SK-N-SH (cell line): ENCODE measurements around the gene CLINT1. TPM values are rescaled to one million over a fixed set of nuclear protein-coding genes. Genes with fewer than 3 reads are reported as not detected.
"Not testable (repeated sequence)": the region's sequence is repeated elsewhere in the genome, so short reads cannot be mapped to it uniquely, and the experiment has no call there.

Experiments used
- CTCF ChIA-PET: fragments of 300-600, 350-600 bp; formaldehyde crosslinking; extraction: SDS; loops from one replicate; lab custom pipeline; 2021; lab: Yijun Ruan, JAX
- POLR2A ChIA-PET: fragments of 350-600 bp; sonication (Branson Sonifier 250); formaldehyde crosslinking; extraction: SDS; loops from one replicate; lab custom pipeline; 2020; ENCODE audit warnings: antibody characterized with exemption, inconsistent platforms; lab: Yijun Ruan, JAX
- DNase-seq: peaks from one replicate; pipeline ENCODE4 v3.0.0; 2012
- H2AFZ ChIP-seq: fragments of 200-600 bp; sonication (generic); 2 replicates; pipeline ENCODE4 v1.8.1; 2016; ENCODE audit warnings: antibody characterized with exemption, mild to moderate bottlenecking, low read depth
- H3F3A ChIP-seq: fragments of 200-600 bp; sonication (generic); replicated peaks from 2 replicates; pipeline ENCODE3; 2016; ENCODE audit warnings: antibody characterized with exemption, mild to moderate bottlenecking; ENCODE audit not compliant: insufficient read depth
- H3K27ac ChIP-seq, 2 experiments: fragments of 200-500 bp in 1 of 2; fragments of 200-600 bp in 1 of 2; sonication (Bioruptor generic) in 1 of 2; sonication (generic), shearing (Covaris generic) in 1 of 2; 2 replicates each; pipeline versions ENCODE4 v1.5.1 to v1.6.1; 2014 to 2016; ENCODE audit warnings: low read depth in 2 of 2, inconsistent platforms in 1 of 2, low read length in 1 of 2, mild to moderate bottlenecking in 1 of 2, mixed read lengths in 1 of 2
- H3K27me3 ChIP-seq: fragments of 200-600 bp; sonication (generic), shearing (Covaris generic); 2 replicates; pipeline ENCODE4 v1.6.1; 2016; ENCODE audit warnings: mixed run types; ENCODE audit not compliant: insufficient read depth
- H3K36me3 ChIP-seq, 2 experiments: fragments of 200-500 bp in 1 of 2; fragments of 200-600 bp in 1 of 2; sonication (Bioruptor generic) in 1 of 2; sonication (generic) in 1 of 2; replicated peaks in 1 of 2; 2 replicates each; pipeline versions ENCODE3 to v1.5.1; 2014 to 2016; ENCODE audit warnings: low read length in 1 of 2, mild to moderate bottlenecking in 1 of 2; ENCODE audit not compliant: insufficient read depth in 2 of 2, control insufficient read depth in 1 of 2
- H3K4me1 ChIP-seq, 2 experiments: fragments of 200-500 bp in 1 of 2; fragments of 200-600 bp in 1 of 2; sonication (Bioruptor generic) in 1 of 2; sonication (generic), shearing (Covaris generic) in 1 of 2; 2 replicates each; pipeline versions ENCODE4 v1.5.1 to v1.6.1; 2014 to 2016; ENCODE audit warnings: low read depth in 1 of 2, low read length in 1 of 2, mixed run types in 1 of 2; ENCODE audit not compliant: insufficient read depth in 2 of 2, control insufficient read depth in 1 of 2
- H3K4me2 ChIP-seq: fragments of 200-600 bp; sonication (generic), shearing (Covaris generic); 2 replicates; pipeline ENCODE4 v1.6.1; 2017; ENCODE audit warnings: mixed run types
- H3K4me3 ChIP-seq, 2 experiments: fragments of 200-500 bp in 1 of 2; fragments of 200-600 bp in 1 of 2; sonication (Bioruptor generic) in 1 of 2; sonication (generic), shearing (Covaris generic) in 1 of 2; 2 replicates each; pipeline versions ENCODE4 v1.5.1 to v1.8.1; 2014 to 2016; ENCODE audit warnings: low read depth in 2 of 2, inconsistent platforms in 1 of 2, low read length in 1 of 2, mild to moderate bottlenecking in 1 of 2, mixed read lengths in 1 of 2, moderate library complexity in 1 of 2
- H3K79me2 ChIP-seq: fragments of 200-600 bp; sonication (generic); 2 replicates; pipeline ENCODE4 v1.8.1; 2017; ENCODE audit warnings: mild to moderate bottlenecking; ENCODE audit not compliant: insufficient read depth
- H3K9ac ChIP-seq: fragments of 200-600 bp; sonication (generic); 2 replicates; pipeline ENCODE4 v1.6.1; 2017; ENCODE audit warnings: mixed run types
- H3K9me2 ChIP-seq: fragments of 200-600 bp; sonication (generic); 2 replicates; pipeline ENCODE4 v1.6.1; 2017; ENCODE audit warnings: mixed run types
- H3K9me3 ChIP-seq: fragments of 200-600 bp; sonication (generic); 2 replicates; pipeline ENCODE4 v1.6.1; 2017; ENCODE audit warnings: mixed run types, mild to moderate bottlenecking, moderate library complexity
- H4K20me1 ChIP-seq: fragments of 200-600 bp; sonication (generic); 2 replicates; pipeline ENCODE4 v1.6.1; 2017; ENCODE audit warnings: mild to moderate bottlenecking, mixed run types; ENCODE audit not compliant: insufficient read depth
- CHD2 ChIP-seq: fragments of 150-350 bp; IDR thresholded peaks from 2 replicates; pipeline ENCODE4 v1.6.1; 2018; ENCODE audit warnings: low read length; ENCODE audit not compliant: partially characterized antibody
- CTCF ChIP-seq: fragments of 200-600 bp; sonication (generic); IDR thresholded peaks from 2 replicates; pipeline ENCODE4 v1.6.1; 2017; ENCODE audit warnings: antibody characterized with exemption, mild to moderate bottlenecking, moderate library complexity
- ELF1 ChIP-seq: IDR thresholded peaks from 2 replicates; pipeline ENCODE4 v1.4.0; 2012
- FOSL2 ChIP-seq: IDR thresholded peaks from 2 replicates; pipeline ENCODE4 v1.4.0; 2012; ENCODE audit warnings: low read depth, mild to moderate bottlenecking, moderate library complexity, borderline replicate concordance
- FOXJ3 ChIP-seq: sonication (generic); formaldehyde crosslinking; IDR thresholded peaks from 2 replicates; pipeline ENCODE4 v1.5.1; 2020; ENCODE audit warnings: mild to moderate bottlenecking, missing genetic modification reagents
- GATA2 ChIP-seq: sonication (generic); formaldehyde crosslinking; IDR thresholded peaks from 2 replicates; pipeline ENCODE4 v1.5.0; 2020; ENCODE audit warnings: mild to moderate bottlenecking, missing genetic modification reagents
- JUND ChIP-seq: IDR thresholded peaks from 2 replicates; pipeline ENCODE4 v1.4.0; 2012
- MEF2A ChIP-seq: IDR thresholded peaks from 2 replicates; pipeline ENCODE4 v1.4.0; 2012; ENCODE audit warnings: low read depth, borderline replicate concordance
- MXI1 ChIP-seq: IDR thresholded peaks from 2 replicates; pipeline ENCODE4 v1.6.1; 2012; ENCODE audit warnings: mild to moderate bottlenecking, low read depth, low read length, improper control_type of control experiment
- NRF1 ChIP-seq: IDR thresholded peaks from 2 replicates; pipeline ENCODE4 v1.6.1; 2012; ENCODE audit warnings: low read depth, mild to moderate bottlenecking, low read length
- PBX3 ChIP-seq: IDR thresholded peaks from 2 replicates; pipeline ENCODE4; 2012
- RAD21 ChIP-seq: IDR thresholded peaks from 2 replicates; pipeline ENCODE4 v1.6.1; 2012; ENCODE audit warnings: mild to moderate bottlenecking, low read length
- REST ChIP-seq: IDR thresholded peaks from 2 replicates; pipeline ENCODE4 v1.6.1; 2012; ENCODE audit warnings: mild to moderate bottlenecking, low read depth, low read length, moderate library complexity
- RFX5 ChIP-seq: IDR thresholded peaks from 2 replicates; pipeline ENCODE4 v1.6.1; 2012; ENCODE audit warnings: mild to moderate bottlenecking, improper control_type of control experiment, low read length
- RXRA ChIP-seq: IDR thresholded peaks from 2 replicates; pipeline ENCODE4 v1.4.0; 2012; ENCODE audit warnings: low read depth, mild to moderate bottlenecking, borderline replicate concordance
- SIN3A ChIP-seq: IDR thresholded peaks from 2 replicates; pipeline ENCODE4 v1.6.1; 2012; ENCODE audit warnings: low read depth, mild to moderate bottlenecking, low read length, moderate library complexity, borderline replicate concordance
- SMC3 ChIP-seq: IDR thresholded peaks from 2 replicates; pipeline ENCODE4 v1.6.1; 2012; ENCODE audit warnings: low read depth, low read length, improper control_type of control experiment
- USF1 ChIP-seq: IDR thresholded peaks from 2 replicates; pipeline ENCODE4 v1.4.0; 2012; ENCODE audit warnings: low read depth, borderline replicate concordance
- WGBS: methylation state at CpG from one replicate; pipeline ENCODE4 v1.1.6; 2017; ENCODE audit warnings: low lambda C conversion rate; 5-methylcytosine and 5-hydroxymethylcytosine counted together
- polyA plus RNA-seq, 3 experiments: library from polyadenylated mRNA; depleted of rRNA; stranded (reverse); fragments of >200 nt; gene quantifications; 2 replicates each; pipeline ENCODE4 v1.2.3, GENCODE V29; 2012

The CLINT1 gene
- polyA plus RNA-seq, 1 of the 3 experiments (the other 2 are of a cell fraction) = 65.4 TPM

GRCh38 chr5:157855404-157855994, 3.4 kb downstream of the CLINT1 start:
- Histone ChIP-seq H3K79me2 (peaks cover 85% of the 10 kb centered on the region), H3K4me1 (peaks cover 0 to 8% of the 10 kb centered on the region in 2 experiments; a peak in 2 of 4 replicates), H3K4me3 (no peak overlapping the region), H3K4me2 (no peak overlapping the region), H2AFZ (no peak overlapping the region), H3K27ac (no peak overlapping the region), H3K27me3 (no peaks in the 10 kb centered on the region), H3F3A (no peaks in the 10 kb centered on the region), H3K9me2 (no peaks in the 10 kb centered on the region), H3K9ac (no peak overlapping the region), H3K9me3 (no peaks in the 10 kb centered on the region), H4K20me1 (peaks cover 72% of the 10 kb centered on the region), H3K36me3 (peaks cover 3 to 10% of the 10 kb centered on the region in 2 experiments)
- CTCF ChIA-PET = interaction anchor here (0.7 to 7.6 kb wide), 35 partner anchors 9 to 1291 kb away, joined by 3 to 81 read pairs (median 4); partner anchors contain the start of gene LSM11
- peak; percentile 70 for DNase-seq
- 82% methylated on average over 10 of the region's 10 CpGs for WGBS
- POLR2A ChIA-PET = interaction anchor here (0.6 kb wide), 1 partner anchor 10 kb away, joined by 3 read pairs; no protein-coding TSS in a partner anchor
- no peak for TF ChIP-seq USF1
- no peak for TF ChIP-seq JUND
- TF ChIP-seq PBX3 = no peak
- peak; percentile 47 for TF ChIP-seq GATA2 (CRISPR knock-in tag)
- no peak for TF ChIP-seq MXI1
- TF ChIP-seq REST = no peak
- no peak for TF ChIP-seq CHD2
- peak; percentile 71 for TF ChIP-seq RAD21
- TF ChIP-seq NRF1 = no peak
- no peak for TF ChIP-seq ELF1
- TF ChIP-seq FOXJ3 (CRISPR knock-in tag) = no peak
- TF ChIP-seq FOSL2 = no peak
- TF ChIP-seq SMC3 = peak; percentile 71
- TF ChIP-seq MEF2A = no peak
- TF ChIP-seq SIN3A = no peak
- TF ChIP-seq RXRA = no peak
- no peak for TF ChIP-seq RFX5
- TF ChIP-seq CTCF = peak; percentile 71

GRCh38 chr5:157853365-157853764, 5.6 kb downstream of the CLINT1 start:
- 97% methylated on average over 9 of the region's 9 CpGs for WGBS
- CTCF ChIA-PET = interaction anchor here (0.7 to 7.6 kb wide), 5 partner anchors 18 to 142 kb away, joined by 3 to 81 read pairs (median 6); no protein-coding TSS in a partner anchor
- peaks cover 91% of the 10 kb centered on the region for H4K20me1 ChIP-seq

More at GRCh38 chr5:157853365-157853764, 5.6 kb downstream of the CLINT1 start:
- H3K4me2 ChIP-seq, H3K27ac ChIP-seq, H2AFZ ChIP-seq, H3K27me3 ChIP-seq, POLR2A ChIA-PET, H3K4me1 ChIP-seq, H3K4me3 ChIP-seq, DNase-seq, H3K9me3 ChIP-seq, H3K9ac ChIP-seq, H3K9me2 ChIP-seq, H3F3A ChIP-seq: not testable (repeated sequence)
- Histone ChIP-seq H3K79me2 (peaks cover 100% of the 10 kb centered on the region), H3K36me3 (peaks cover 3 to 10% of the 10 kb centered on the region in 2 experiments)
